Tibial artery (tissue), 4 donors: Measurements from ENCODE around the gene KCNA5.
A peak's percentile ranks its signal among the peaks of the same experiment; 100 is the strongest.

Experiments
- DNase-seq, 2 donors: peaks; one replicate each; pipeline ENCODE4 v3.0.0-alpha.2; 2019
- H3K27ac ChIP-seq, 2 donors: fragments of 200-600 bp; sonication (generic) in 1 of 2; 1 replicate in 1 of 2; 2 replicates in 1 of 2; pipeline ENCODE4 v1.5.1; 2018 to 2019; ENCODE audit warnings: mild to moderate bottlenecking in 1 of 2
- H3K27me3 ChIP-seq, 2 donors: fragments of 200-600 bp; sonication (generic) in 1 of 2; one replicate each; pipeline versions ENCODE4 v1.5.1 to v1.6.0; 2016 to 2019
- H3K36me3 ChIP-seq, 3 donors: fragments of 200-600 bp; sonication (generic) in 2 of 3; one replicate each; pipeline ENCODE4 v1.5.1; 2016 to 2019; ENCODE audit warnings: mild to moderate bottlenecking in 2 of 3
- H3K4me1 ChIP-seq, 4 donors: fragments of 200-600 bp; sonication (generic) in 2 of 4; 1 replicate in 3 of 4; 2 replicates in 1 of 4; pipeline ENCODE4 v1.5.1; 2016 to 2019
- H3K4me3 ChIP-seq, 2 donors: fragments of 200-600 bp; sonication (generic) in 1 of 2; 1 replicate in 1 of 2; 2 replicates in 1 of 2; pipeline ENCODE4 v1.5.1; 2018 to 2019; ENCODE audit warnings: mild to moderate bottlenecking in 2 of 2
- H3K9me3 ChIP-seq, 3 donors: fragments of 200-600 bp; sonication (generic) in 1 of 3; one replicate each; pipeline ENCODE4 v1.5.1; 2016 to 2019
- CTCF ChIP-seq, 2 experiments: fragments of 200-600 bp in 1 of 2; fragments of 450-650 bp in 1 of 2; IDR thresholded peaks; one replicate each; pipeline ENCODE4 v1.5.1; 2017 to 2019; ENCODE audit warnings: antibody characterized with exemption in 2 of 2, mild to moderate bottlenecking in 1 of 2, moderate library complexity in 1 of 2
- intact Hi-C: fragments of 100-400 bp; cut with DNase I; formaldehyde crosslinking; loops from one replicate; pipeline ENCODE4 v1.15.0; 2023; ENCODE audit warnings: low total_unique reads

Gene KCNA5

GRCh38 chr12:5000658-5001385 is 42.9 kb upstream of the KCNA5 start:
- Histone ChIP-seq H3K4me3 (no peak overlapping the region), H3K27me3 (peaks cover 0 to 2% of the 10 kb centered on the region in 2 donors), H3K9me3 (no peaks in the 10 kb centered on the region), H3K27ac (no peak overlapping the region), H3K4me1 (peaks cover 0 to 14% (median 12%) of the 10 kb centered on the region in 4 donors), H3K36me3 (no peaks in the 10 kb centered on the region)
- intact Hi-C loops = no loop called here
- no peak for TF ChIP-seq CTCF (IDR thresholded peaks at IDR 0.05)
- DNase-seq = no peak

- peak; percentile 49 to 73 for DNase-seq
- peaks cover 0 to 2% of the 10 kb centered on the region in 2 donors for H3K27me3 ChIP-seq
- no peaks in the 10 kb centered on the region for H3K9me3 ChIP-seq
- no peak overlapping the region for H3K27ac ChIP-seq
- intact Hi-C loops = loop anchor here (2.0 kb wide), 1 partner anchor 148 kb away; no protein-coding TSS in a partner anchor
- no peaks in the 10 kb centered on the region for H3K36me3 ChIP-seq
- no peak overlapping the region for H3K4me3 ChIP-seq
- H3K4me1 ChIP-seq = peaks cover 0 to 4% (median 3%) of the 10 kb centered on the region in 4 donors
- TF ChIP-seq CTCF (IDR thresholded peaks at IDR 0.05) = peak; percentile 95 to 96
Measured at GRCh38 chr12:5003025-5003666, 40.5 kb upstream of the KCNA5 start.

GRCh38 chr12:5008661-5009060 is 35.0 kb upstream of the KCNA5 start:
- Histone ChIP-seq H3K4me1 (peaks cover 0 to 17% (median 9%) of the 10 kb centered on the region in 4 donors), H3K27ac (no peak overlapping the region), H3K4me3 (no peak overlapping the region), H3K27me3 (no peaks in the 10 kb centered on the region), H3K36me3 (no peaks in the 10 kb centered on the region), H3K9me3 (no peaks in the 10 kb centered on the region)
- TF ChIP-seq CTCF (IDR thresholded peaks at IDR 0.05) = no peak
- intact Hi-C loops = no loop called here
- peak in 1 of 2 donors; percentile 7 for DNase-seq

- no peak overlapping the region for H3K4me3 ChIP-seq
- TF ChIP-seq CTCF (IDR thresholded peaks at IDR 0.05) = no peak
- no peak overlapping the region for H3K27ac ChIP-seq
- peak in 1 of 2 donors; percentile 13 for DNase-seq
- H3K9me3 ChIP-seq = no peaks in the 10 kb centered on the region
- no peaks in the 10 kb centered on the region for H3K27me3 ChIP-seq
- no peaks in the 10 kb centered on the region for H3K36me3 ChIP-seq
- intact Hi-C loops = no loop called here
- peaks cover 0 to 17% (median 9%) of the 10 kb centered on the region in 4 donors for H3K4me1 ChIP-seq
Measured at GRCh38 chr12:5010151-5010550, 33.5 kb upstream of the KCNA5 start.

- intact Hi-C loops = no loop called here
- H3K27me3 ChIP-seq = no peaks in the 10 kb centered on the region
- H3K27ac ChIP-seq = no peak overlapping the region
- no peaks in the 10 kb centered on the region for H3K36me3 ChIP-seq
- no peak for DNase-seq
- no peak for TF ChIP-seq CTCF (IDR thresholded peaks at IDR 0.05)
- no peaks in the 10 kb centered on the region for H3K9me3 ChIP-seq
- H3K4me1 ChIP-seq = peaks cover 0 to 17% (median 9%) of the 10 kb centered on the region in 4 donors
- H3K4me3 ChIP-seq = no peak overlapping the region
Measured at GRCh38 chr12:5012337-5012736, 31.3 kb upstream of the KCNA5 start.
